ENCODE results near the gene CERK. TPM values are rescaled to one million over a fixed set of nuclear protein-coding genes. Genes with fewer than 3 reads are reported as not detected.

Gene CERK
- total RNA-seq, 1 donor from 2014 or later, result 102 TPM

- no peaks in the 10 kb centered on the region for H3K27me3 Mint-ChIP-seq (ENCODE audit: low read depth)
- no peak overlapping the region for H3K4me3 Mint-ChIP-seq
- no peak overlapping the region for H3K27ac Mint-ChIP-seq (ENCODE audit: unreplicated experiment)
- DNase-seq (ENCODE audit: low read depth, low spot score), result no peak
- H3K9me3 Mint-ChIP-seq, result no peaks in the 10 kb centered on the region
- peaks cover 15% of the 10 kb centered on the region for H3K36me3 Mint-ChIP-seq (ENCODE audit: low read depth)
- no peaks in the 10 kb centered on the region for H3K4me1 Mint-ChIP-seq
- no peak for TF ChIP-seq CTCF (conservative IDR thresholded peaks at IDR 0.05)
Observed at GRCh38 chr22:46687460-46687859, 50.6 kb downstream of the CERK start.

DNA sequence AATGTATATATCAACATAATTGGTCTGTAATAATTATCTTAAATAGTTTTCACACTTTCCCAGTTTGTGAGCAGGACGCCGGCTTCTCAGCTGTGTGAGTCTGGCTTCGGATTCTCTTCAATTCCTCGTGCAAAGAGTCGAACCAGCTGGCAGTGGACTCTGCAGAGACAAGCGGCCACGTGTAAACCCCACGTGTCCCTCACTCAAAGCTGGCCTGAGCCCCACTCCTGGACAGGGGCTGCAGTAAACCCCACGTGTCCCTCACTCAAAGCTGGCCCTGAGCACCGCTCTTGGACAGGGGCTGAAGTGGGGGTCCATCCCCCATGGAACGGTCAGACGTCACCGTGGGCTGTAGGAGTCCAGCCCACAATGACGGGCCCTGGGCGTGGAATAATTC, 51.0 kb downstream of the CERK start:
- H3K36me3 Mint-ChIP-seq (ENCODE audit: low read depth), result peaks cover 15% of the 10 kb centered on the region
- H3K27ac Mint-ChIP-seq (ENCODE audit: unreplicated experiment), result no peak overlapping the region
- H3K4me1 Mint-ChIP-seq, result no peaks in the 10 kb centered on the region
- TF ChIP-seq CTCF (conservative IDR thresholded peaks at IDR 0.05), result no peak
- no peaks in the 10 kb centered on the region for H3K9me3 Mint-ChIP-seq
- H3K4me3 Mint-ChIP-seq, result no peak overlapping the region
- DNase-seq (ENCODE audit: low read depth, low spot score), result no peak
- H3K27me3 Mint-ChIP-seq (ENCODE audit: low read depth), result no peaks in the 10 kb centered on the region

DNA sequence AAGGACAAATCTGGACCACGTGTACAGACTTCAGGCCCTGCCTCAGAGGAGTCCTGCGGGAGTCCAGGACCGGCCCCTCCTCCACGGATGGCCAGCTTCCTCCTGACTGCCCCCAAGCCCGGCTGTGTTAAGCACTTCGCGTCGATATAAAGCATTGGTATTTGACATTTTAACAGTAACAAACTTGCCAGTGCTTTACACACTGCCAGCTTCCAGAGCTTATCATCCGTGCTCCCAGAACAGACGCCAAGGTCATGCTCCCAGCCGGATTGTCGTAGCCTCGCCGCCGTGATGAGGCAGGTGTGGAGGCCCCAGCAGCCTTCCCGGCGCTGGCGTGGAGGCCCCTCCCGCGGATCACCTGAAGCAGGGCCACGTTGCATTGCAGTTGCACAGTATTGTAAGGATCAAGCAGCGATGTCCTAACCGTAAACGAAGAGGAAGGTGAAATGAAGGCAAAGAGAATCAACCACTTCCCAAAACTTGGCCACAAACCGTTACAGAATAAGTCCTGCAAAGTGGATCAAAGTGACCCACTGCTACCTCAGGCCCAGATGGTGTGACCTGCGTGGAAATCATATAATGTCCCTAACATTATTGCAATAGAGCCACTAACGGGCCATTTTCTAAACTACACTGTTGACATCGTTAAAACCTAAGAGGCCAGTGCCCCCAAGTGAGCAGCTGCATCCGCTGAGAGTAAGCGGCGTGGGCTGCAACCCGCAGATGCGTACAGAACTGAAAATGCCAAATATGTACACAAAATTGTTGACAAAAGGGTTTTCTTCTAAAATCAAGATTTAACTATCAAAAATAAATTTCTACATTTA, 51.6 kb downstream of the CERK start:
- no peaks in the 10 kb centered on the region for H3K4me1 Mint-ChIP-seq
- no peak for TF ChIP-seq CTCF (conservative IDR thresholded peaks at IDR 0.05)
- H3K36me3 Mint-ChIP-seq (ENCODE audit: low read depth), result peaks cover 12% of the 10 kb centered on the region
- no peak overlapping the region for H3K4me3 Mint-ChIP-seq
- no peak overlapping the region for H3K27ac Mint-ChIP-seq (ENCODE audit: unreplicated experiment)
- no peak for DNase-seq (ENCODE audit: low read depth, low spot score)
- H3K9me3 Mint-ChIP-seq, result no peaks in the 10 kb centered on the region
- H3K27me3 Mint-ChIP-seq (ENCODE audit: low read depth), result no peaks in the 10 kb centered on the region

- no peak overlapping the region for H3K27ac Mint-ChIP-seq (ENCODE audit: unreplicated experiment)
- no peaks in the 10 kb centered on the region for H3K9me3 Mint-ChIP-seq
- H3K36me3 Mint-ChIP-seq (ENCODE audit: low read depth), result peaks cover 10% of the 10 kb centered on the region
- no peak for DNase-seq (ENCODE audit: low read depth, low spot score)
- no peaks in the 10 kb centered on the region for H3K4me1 Mint-ChIP-seq
- TF ChIP-seq CTCF (conservative IDR thresholded peaks at IDR 0.05), result no peak
- no peak overlapping the region for H3K4me3 Mint-ChIP-seq
- no peaks in the 10 kb centered on the region for H3K27me3 Mint-ChIP-seq (ENCODE audit: low read depth)
Observed at GRCh38 chr22:46684706-46685105, 53.3 kb downstream of the CERK start.

- DNase-seq (ENCODE audit: low read depth, low spot score), result no peak
- no peak for TF ChIP-seq CTCF (conservative IDR thresholded peaks at IDR 0.05)
- Mint-ChIP-seq H3K4me1 (no peaks in the 10 kb centered on the region), H3K27ac (ENCODE audit: unreplicated experiment) (no peak overlapping the region), H3K9me3 (no peaks in the 10 kb centered on the region), H3K36me3 (ENCODE audit: low read depth) (peaks cover 5% of the 10 kb centered on the region), H3K4me3 (no peak overlapping the region), H3K27me3 (ENCODE audit: low read depth) (no peaks in the 10 kb centered on the region)
Observed at GRCh38 chr22:46682011-46682731, 55.9 kb downstream of the CERK start.

Measured in neural crest cell (in vitro differentiated cells).